Ovary (tissue), 3 donors: ENCODE results near the gene KAT6B.

ENCODE experiments used
- EP300 ChIP-seq: sonication (generic); formaldehyde crosslinking; IDR thresholded peaks from one replicate; pipeline ENCODE4 v1.6.1; 2017; ENCODE audit warnings: antibody characterized with exemption
- POLR2A ChIP-seq: fragments of 450-650 bp; IDR thresholded peaks from one replicate; pipeline ENCODE4 v1.6.1; 2017; ENCODE audit warnings: antibody characterized with exemption, mild to moderate bottlenecking, moderate library complexity
- TF ChIP-seq, protein P1 (sequence below), 3 donors: fragments of 450-650 bp in 2 of 3; fragments of 200-600 bp in 1 of 3; IDR thresholded peaks; one replicate each; pipeline versions ENCODE4 v1.5.1 to v1.8.0; 2016 to 2022; ENCODE audit warnings: antibody characterized with exemption in 3 of 3, mild to moderate bottlenecking in 1 of 3
- donor health status: DM: no; HTN: no; CAD: no.

DNA sequence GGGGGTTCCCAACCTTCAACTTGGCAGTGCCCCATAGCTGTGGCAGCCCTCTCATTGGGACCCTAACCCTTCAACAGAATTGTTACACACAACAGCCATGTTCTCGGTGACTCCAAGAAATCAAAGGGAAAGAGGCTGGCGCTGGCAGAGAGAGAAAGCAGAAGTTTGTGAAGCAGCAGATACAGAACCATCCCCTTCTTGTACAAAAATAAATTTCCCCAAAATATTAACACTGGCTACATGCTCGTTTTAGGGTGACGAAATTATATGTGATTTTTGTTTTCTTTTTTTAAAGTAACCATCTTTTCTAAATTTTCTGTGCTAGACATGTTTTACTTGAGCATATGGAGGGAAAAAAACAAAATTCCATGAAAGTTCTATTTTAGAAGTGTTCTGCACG is 239.9 kb downstream of the KAT6B start:
- TF ChIP-seq, protein P1, sequence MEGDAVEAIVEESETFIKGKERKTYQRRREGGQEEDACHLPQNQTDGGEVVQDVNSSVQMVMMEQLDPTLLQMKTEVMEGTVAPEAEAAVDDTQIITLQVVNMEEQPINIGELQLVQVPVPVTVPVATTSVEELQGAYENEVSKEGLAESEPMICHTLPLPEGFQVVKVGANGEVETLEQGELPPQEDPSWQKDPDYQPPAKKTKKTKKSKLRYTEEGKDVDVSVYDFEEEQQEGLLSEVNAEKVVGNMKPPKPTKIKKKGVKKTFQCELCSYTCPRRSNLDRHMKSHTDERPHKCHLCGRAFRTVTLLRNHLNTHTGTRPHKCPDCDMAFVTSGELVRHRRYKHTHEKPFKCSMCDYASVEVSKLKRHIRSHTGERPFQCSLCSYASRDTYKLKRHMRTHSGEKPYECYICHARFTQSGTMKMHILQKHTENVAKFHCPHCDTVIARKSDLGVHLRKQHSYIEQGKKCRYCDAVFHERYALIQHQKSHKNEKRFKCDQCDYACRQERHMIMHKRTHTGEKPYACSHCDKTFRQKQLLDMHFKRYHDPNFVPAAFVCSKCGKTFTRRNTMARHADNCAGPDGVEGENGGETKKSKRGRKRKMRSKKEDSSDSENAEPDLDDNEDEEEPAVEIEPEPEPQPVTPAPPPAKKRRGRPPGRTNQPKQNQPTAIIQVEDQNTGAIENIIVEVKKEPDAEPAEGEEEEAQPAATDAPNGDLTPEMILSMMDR (IDR thresholded peaks at IDR 0.05): no peak
- TF ChIP-seq POLR2A (no peak), EP300 (no peak)
